Ovary (tissue), 9 donors: Measurements from ENCODE around the gene TASOR2. TPM values are rescaled to one million over a fixed set of nuclear protein-coding genes. Genes with fewer than 3 reads are reported as not detected.

Experiments
- DNase-seq, 5 donors: peaks; one replicate each; pipeline ENCODE4 v3.0.0-alpha.2; 2019 to 2020
- H3K27ac ChIP-seq, 2 donors: fragments of 200-600 bp; one replicate each; pipeline versions ENCODE4 v1.5.1 to v1.8.0; 2019 to 2022
- H3K27me3 ChIP-seq: fragments of 200-600 bp; one replicate; pipeline ENCODE4 v1.8.0; 2022
- H3K36me3 ChIP-seq: fragments of 200-600 bp; sonication (generic); one replicate; pipeline ENCODE4 v1.5.1; 2019
- H3K4me1 ChIP-seq: one replicate; pipeline ENCODE4 v1.8.1; 2013; ENCODE audit warnings: mild to moderate bottlenecking, moderate library complexity; ENCODE audit not compliant: insufficient read depth
- H3K4me3 ChIP-seq: fragments of 200-600 bp; sonication (generic); one replicate; pipeline ENCODE4 v1.5.1; 2017
- H3K9me3 ChIP-seq, 2 donors: fragments of 200-600 bp in 1 of 2; sonication (generic) in 1 of 2; one replicate each; pipeline versions ENCODE4 v1.5.1 to v1.8.1; 2013 to 2019; ENCODE audit warnings: mild to moderate bottlenecking in 1 of 2, moderate library complexity in 1 of 2
- EP300 ChIP-seq: sonication (generic); formaldehyde crosslinking; IDR thresholded peaks from one replicate; pipeline ENCODE4 v1.6.1; 2017; ENCODE audit warnings: antibody characterized with exemption
- POLR2A ChIP-seq: fragments of 450-650 bp; IDR thresholded peaks from one replicate; pipeline ENCODE4 v1.6.1; 2017; ENCODE audit warnings: antibody characterized with exemption, mild to moderate bottlenecking, moderate library complexity
- WGBS, 3 donors: extraction: QIAGEN DNeasy Blood & Tissue Kit in 1 of 3; methylation state at CpG; one replicate each; pipeline versions ENCODE4 v1.1.5 to v1.1.7; 2013 to 2017; 5-methylcytosine and 5-hydroxymethylcytosine counted together
- intact Hi-C, 4 donors: fragments of 100-400 bp; cut with DNase I; formaldehyde crosslinking; loops; one replicate each; pipeline versions ENCODE4 v1.11.0 to v1.15.1; 2022 to 2023
- polyA plus RNA-seq, 2 donors: library from polyadenylated mRNA; stranded (reverse); fragments of 200-250 nt in 1 of 2; fragments of 350-450 nt in 1 of 2; fragmentation: Illumina TruSeq in 1 of 2; extraction: RNeasy Lipid Tissue Mini Kit (QIAGEN cat#74804) in 1 of 2; gene quantifications; one replicate each; pipeline ENCODE4 v1.2.3, GENCODE V29; 2013 to 2014
- total RNA-seq, 7 donors: library from RNA; depleted of rRNA in 2 of 7; stranded (reverse); fragments of >200 nt in 2 of 7; fragmentation: NEBNext Ultra II Directional in 3 of 7; extraction: Animal tissue kit (Norgen Biotek cat#: 25700) in 3 of 7; gene quantifications; one replicate each; pipeline versions ENCODE4 v1.1.0 to v1.2.4, GENCODE V29; 2016 to 2023
- TF ChIP-seq, protein P1 (sequence below), 3 donors: fragments of 450-650 bp in 2 of 3; fragments of 200-600 bp in 1 of 3; IDR thresholded peaks; one replicate each; pipeline versions ENCODE4 v1.5.1 to v1.8.0; 2016 to 2022; ENCODE audit warnings: antibody characterized with exemption in 3 of 3, mild to moderate bottlenecking in 1 of 3
- donor health status: DM: no; HTN: no; CAD: no; lungs with moderate emphysema.
- donor health status: DM: no; HTN: no; CAD: no.
- donor health status: Bipolar disorder and iron deficiency.
- donor health status: DM: yes; HTN: yes; CAD: no.
- donor health status: DM: no; HTN: no; CAD: no.
- donor health status: DM: yes; HTN: yes; CAD: no.

Gene TASOR2
- total and polyA plus RNA-seq, 9 donors = 9.3 to 91.2 (median 67.6) TPM

DNA sequence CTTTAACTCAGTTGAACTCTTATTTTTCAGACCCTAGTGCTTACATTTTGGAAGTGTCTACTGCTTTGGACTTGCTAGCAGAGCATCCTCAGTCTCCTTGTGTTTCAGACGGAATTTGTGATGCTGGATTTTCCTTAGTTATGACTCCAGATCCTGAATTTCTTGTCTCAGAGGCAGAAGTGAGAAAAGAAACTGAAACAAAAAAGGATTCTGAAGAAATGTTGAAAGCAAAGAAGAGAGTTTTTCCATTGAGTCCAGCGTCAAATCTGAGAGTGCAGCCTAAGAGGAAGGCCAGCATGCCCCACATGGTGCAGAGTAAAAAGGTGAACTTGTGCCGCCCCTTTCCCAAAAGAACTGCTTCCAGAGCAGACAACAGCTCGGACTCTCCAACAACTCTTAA lies 46.1 kb downstream of the TASOR2 start:
- Histone ChIP-seq H3K4me3 (no peak overlapping the region), H3K27me3 (no peaks in the 10 kb centered on the region), H3K4me1 (no peaks in the 10 kb centered on the region), H3K27ac (no peak overlapping the region), H3K36me3 (no peaks in the 10 kb centered on the region), H3K9me3 (no peaks in the 10 kb centered on the region)
- no peak for DNase-seq
- 88 to 93% (median 93%) methylated on average over 4 of the region's 4 CpGs for WGBS, 3 donors
- intact Hi-C loops = no loop called here
- TF ChIP-seq POLR2A (no peak), EP300 (no peak)
- TF ChIP-seq, protein P1, sequence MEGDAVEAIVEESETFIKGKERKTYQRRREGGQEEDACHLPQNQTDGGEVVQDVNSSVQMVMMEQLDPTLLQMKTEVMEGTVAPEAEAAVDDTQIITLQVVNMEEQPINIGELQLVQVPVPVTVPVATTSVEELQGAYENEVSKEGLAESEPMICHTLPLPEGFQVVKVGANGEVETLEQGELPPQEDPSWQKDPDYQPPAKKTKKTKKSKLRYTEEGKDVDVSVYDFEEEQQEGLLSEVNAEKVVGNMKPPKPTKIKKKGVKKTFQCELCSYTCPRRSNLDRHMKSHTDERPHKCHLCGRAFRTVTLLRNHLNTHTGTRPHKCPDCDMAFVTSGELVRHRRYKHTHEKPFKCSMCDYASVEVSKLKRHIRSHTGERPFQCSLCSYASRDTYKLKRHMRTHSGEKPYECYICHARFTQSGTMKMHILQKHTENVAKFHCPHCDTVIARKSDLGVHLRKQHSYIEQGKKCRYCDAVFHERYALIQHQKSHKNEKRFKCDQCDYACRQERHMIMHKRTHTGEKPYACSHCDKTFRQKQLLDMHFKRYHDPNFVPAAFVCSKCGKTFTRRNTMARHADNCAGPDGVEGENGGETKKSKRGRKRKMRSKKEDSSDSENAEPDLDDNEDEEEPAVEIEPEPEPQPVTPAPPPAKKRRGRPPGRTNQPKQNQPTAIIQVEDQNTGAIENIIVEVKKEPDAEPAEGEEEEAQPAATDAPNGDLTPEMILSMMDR (IDR thresholded peaks at IDR 0.05) = no peak

DNA sequence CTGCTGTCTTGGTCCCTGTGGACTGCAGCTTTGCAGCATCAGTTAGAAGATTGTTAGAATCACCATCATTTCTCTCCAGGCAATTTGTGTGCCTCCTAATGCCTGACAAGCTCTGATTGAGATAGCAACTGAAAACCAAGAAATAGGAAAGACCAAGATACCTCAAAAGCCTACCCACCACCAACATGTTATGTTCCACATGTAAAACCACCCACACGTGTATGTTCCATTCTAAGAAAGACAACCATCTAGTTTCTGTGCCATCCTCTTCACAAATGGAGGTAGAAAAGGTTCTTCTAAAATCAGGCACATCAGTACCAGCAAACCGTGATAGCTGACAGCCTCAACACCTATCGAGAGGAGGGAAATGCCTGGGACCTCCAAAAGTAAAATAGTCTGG lies 46.9 kb downstream of the TASOR2 start:
- DNase-seq = no peak
- no peak overlapping the region for H3K4me3 ChIP-seq
- no peaks in the 10 kb centered on the region for H3K9me3 ChIP-seq
- no peak overlapping the region for H3K27ac ChIP-seq
- TF ChIP-seq, protein P1 (IDR thresholded peaks at IDR 0.05) = no peak
- TF ChIP-seq POLR2A (no peak), EP300 (no peak)
- H3K27me3 ChIP-seq = no peaks in the 10 kb centered on the region
- 64 to 92% (median 78%) methylated on average over 3 of the region's 3 CpGs for WGBS, 3 donors
- intact Hi-C loops = no loop called here
- no peaks in the 10 kb centered on the region for H3K4me1 ChIP-seq
- no peaks in the 10 kb centered on the region for H3K36me3 ChIP-seq

DNA sequence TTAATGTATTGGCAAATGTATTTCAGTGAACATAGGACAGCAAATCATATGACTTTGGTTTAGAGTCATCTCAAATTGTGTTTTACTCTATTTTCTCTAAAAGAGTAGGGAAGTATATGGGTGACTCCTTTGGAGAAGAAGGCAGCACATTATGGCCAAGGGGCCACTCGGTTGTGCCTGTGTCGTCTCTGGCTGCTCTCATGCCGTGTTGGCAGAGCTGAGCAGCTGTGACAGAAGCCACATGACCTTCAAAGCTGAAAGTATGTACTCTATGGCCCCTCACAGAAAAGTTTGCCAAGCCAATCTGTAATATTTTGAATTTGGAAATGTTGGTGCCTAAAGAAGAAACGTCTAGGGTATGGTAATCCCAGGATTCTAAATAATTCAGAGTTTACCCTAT lies 47.5 kb downstream of the TASOR2 start:
- no peaks in the 10 kb centered on the region for H3K36me3 ChIP-seq
- intact Hi-C loops = no loop called here
- no peaks in the 10 kb centered on the region for H3K27me3 ChIP-seq
- no peak overlapping the region for H3K4me3 ChIP-seq
- no peak for DNase-seq
- no peaks in the 10 kb centered on the region for H3K4me1 ChIP-seq
- H3K27ac ChIP-seq = no peak overlapping the region
- no peaks in the 10 kb centered on the region for H3K9me3 ChIP-seq
- TF ChIP-seq POLR2A (no peak), EP300 (no peak)
- TF ChIP-seq, protein P1 (IDR thresholded peaks at IDR 0.05) = no peak
- WGBS, 3 donors = 47 to 64% (median 51%) methylated on average over 4 of the region's 4 CpGs

Other genes with a start within 250 kb of the TASOR2 start
- gene CALML5, start 185.3 kb upstream of the TASOR2 start, total RNA-seq = 1 to 10 TPM in 1 of 7 donors, not detected in 6; 1.7 TPM
- not detected for gene CALML5, start 185.3 kb upstream of the TASOR2 start, polyA plus RNA-seq
- 1 to 10 TPM in 1 of 7 donors, not detected in 6; 1.5 TPM for gene CALML3, start 159.9 kb upstream of the TASOR2 start, total RNA-seq
- gene CALML3, start 159.9 kb upstream of the TASOR2 start, polyA plus RNA-seq = under 1 TPM in 1 of 2 donors, not detected in 1; 0.02 TPM
- 10 to 100 TPM; 17.9 to 45.6 (median 29.0) TPM for gene ASB13, start 18.2 kb upstream of the TASOR2 start, total RNA-seq
- 10 to 100 TPM; 15.0 to 23.2 TPM for gene ASB13, start 18.2 kb upstream of the TASOR2 start, polyA plus RNA-seq
- 100 to 1,000 TPM; 148 to 198 (median 177) TPM for gene GDI2, start 128.6 kb downstream of the TASOR2 start, total RNA-seq
- 100 to 1,000 TPM; 111 to 269 TPM for gene GDI2, start 128.6 kb downstream of the TASOR2 start, polyA plus RNA-seq
- 10 to 100 TPM in 4 of 7 donors, 1 to 10 TPM in 3; 8.6 to 15.3 (median 10.0) TPM for gene ANKRD16, start 205.1 kb downstream of the TASOR2 start, total RNA-seq
- gene ANKRD16, start 205.1 kb downstream of the TASOR2 start, polyA plus RNA-seq = 1 to 10 TPM; 6.6 to 7.8 TPM
- 10 to 100 TPM; 54.6 to 80.3 (median 78.3) TPM for gene FBH1, start 205.4 kb downstream of the TASOR2 start, total RNA-seq
- 10 to 100 TPM; 46.4 to 64.1 TPM for gene FBH1, start 205.4 kb downstream of the TASOR2 start, polyA plus RNA-seq